OCI-LY3 (cell line): ENCODE results near the gene PET100.

Experiments
- H2AFZ ChIP-seq: fragments of 200-600, 300-600 bp; shearing (Covaris generic); 2 replicates; pipeline ENCODE4 v1.6.0; 2014; ENCODE audit warnings: antibody characterized with exemption, low read depth, low read length
- H3K27ac ChIP-seq: fragments of 200-600, 300-600 bp; sonication (generic); 2 replicates; pipeline ENCODE4 v1.5.1; 2014; ENCODE audit warnings: mild to moderate bottlenecking, low read length, moderate library complexity, mixed read lengths
- H3K27me3 ChIP-seq: fragments of 200-600, 300-600 bp; sonication (generic); 2 replicates; pipeline ENCODE4 v1.6.1; 2014; ENCODE audit warnings: low read depth, low read length, mixed read lengths
- H3K36me3 ChIP-seq: fragments of 200-600, 300-600 bp; sonication (generic); replicated peaks from 2 replicates; pipeline ENCODE3; 2014; ENCODE audit warnings: low read depth, low read length, mixed read lengths
- H3K4me1 ChIP-seq: fragments of 300-600, 200-600 bp; sonication (generic); 2 replicates; pipeline ENCODE4 v1.6.1; 2014; ENCODE audit warnings: low read length, mixed read lengths
- H3K4me2 ChIP-seq: fragments of 200-600, 300-600 bp; sonication (generic); 2 replicates; pipeline ENCODE4 v1.6.1; 2014; ENCODE audit warnings: low read length, mixed read lengths
- H3K4me3 ChIP-seq: fragments of 300-600, 200-600 bp; sonication (generic); 2 replicates; pipeline ENCODE4 v1.5.1; 2014; ENCODE audit warnings: antibody characterized with exemption, mild to moderate bottlenecking, low read length, moderate library complexity
- H3K79me2 ChIP-seq: fragments of 300-600, 200-600 bp; shearing (Covaris generic); 2 replicates; pipeline ENCODE4 v1.6.1; 2014; ENCODE audit warnings: mild to moderate bottlenecking, low read length, mixed read lengths
- H3K9ac ChIP-seq: fragments of 300-600, 200-600 bp; shearing (Covaris generic); 2 replicates; pipeline ENCODE4 v1.6.0; 2014; ENCODE audit warnings: mild to moderate bottlenecking, low read length, moderate library complexity
- H3K9me3 ChIP-seq: fragments of 200-600, 300-600 bp; shearing (Covaris generic); 2 replicates; pipeline ENCODE4 v1.6.1; 2014; ENCODE audit warnings: low read length, mixed read lengths; ENCODE audit not compliant: insufficient read depth
- H4K20me1 ChIP-seq: fragments of 200-600, 300-600 bp; sonication (generic); 2 replicates; pipeline ENCODE4 v1.6.1; 2016; ENCODE audit warnings: low read length, mixed read lengths; ENCODE audit not compliant: insufficient read depth
- CTCF ChIP-seq: fragments of 200-600, 300-600 bp; sonication (generic); IDR thresholded peaks from 2 replicates; pipeline ENCODE4 v1.5.1; 2014; ENCODE audit warnings: antibody characterized with exemption, low read length, low read depth
- EZH2phosphoT487 ChIP-seq: fragments of 200-600 bp; shearing (Covaris generic); IDR thresholded peaks from 2 replicates; pipeline ENCODE4 v1.6.1; 2018; ENCODE audit warnings: antibody characterized with exemption, mixed run types, low read depth

PET100 gene

GRCh38 chr19:7605490-7606222, 23.9 kb upstream of the PET100 start:
- Histone ChIP-seq H3K4me2 (no peak overlapping the region), H3K27me3 (no peaks in the 10 kb centered on the region), H3K79me2 (no peaks in the 10 kb centered on the region), H2AFZ (no peak overlapping the region), H3K9ac (no peak overlapping the region), H3K4me1 (no peaks in the 10 kb centered on the region), H3K36me3 (no peaks in the 10 kb centered on the region), H3K4me3 (no peak overlapping the region), H3K27ac (no peak overlapping the region), H4K20me1 (no peaks in the 10 kb centered on the region), H3K9me3 (no peaks in the 10 kb centered on the region)
- no peak for TF ChIP-seq EZH2phosphoT487

GRCh38 chr19:7606289-7606688, 23.3 kb upstream of the PET100 start:
- no peak overlapping the region for H3K4me3 ChIP-seq
- H3K27me3 ChIP-seq = no peaks in the 10 kb centered on the region
- H3K36me3 ChIP-seq = no peaks in the 10 kb centered on the region
- no peak overlapping the region for H3K4me2 ChIP-seq
- TF ChIP-seq CTCF (no peak), EZH2phosphoT487 (no peak)
- H3K9me3 ChIP-seq = no peaks in the 10 kb centered on the region
- H2AFZ ChIP-seq = no peak overlapping the region
- H4K20me1 ChIP-seq = no peaks in the 10 kb centered on the region
- no peaks in the 10 kb centered on the region for H3K79me2 ChIP-seq
- H3K4me1 ChIP-seq = no peaks in the 10 kb centered on the region
- no peak overlapping the region for H3K9ac ChIP-seq
- H3K27ac ChIP-seq = no peak overlapping the region

GRCh38 chr19:7607212-7607873, 22.2 kb upstream of the PET100 start:
- Histone ChIP-seq H3K36me3 (no peaks in the 10 kb centered on the region), H3K4me3 (no peak overlapping the region), H3K9ac (no peak overlapping the region), H3K27ac (no peak overlapping the region), H3K9me3 (no peaks in the 10 kb centered on the region), H3K4me2 (no peak overlapping the region), H3K27me3 (no peaks in the 10 kb centered on the region), H3K79me2 (no peaks in the 10 kb centered on the region), H2AFZ (no peak overlapping the region), H4K20me1 (no peaks in the 10 kb centered on the region), H3K4me1 (no peaks in the 10 kb centered on the region)
- TF ChIP-seq CTCF (no peak), EZH2phosphoT487 (no peak)

GRCh38 chr19:7607874-7608560, 21.6 kb upstream of the PET100 start:
- Histone ChIP-seq H3K4me1 (no peaks in the 10 kb centered on the region), H3K27ac (no peak overlapping the region), H2AFZ (no peak overlapping the region), H3K9me3 (no peaks in the 10 kb centered on the region), H3K36me3 (no peaks in the 10 kb centered on the region), H3K27me3 (no peaks in the 10 kb centered on the region), H3K9ac (no peak overlapping the region), H3K79me2 (no peaks in the 10 kb centered on the region), H4K20me1 (no peaks in the 10 kb centered on the region), H3K4me3 (no peak overlapping the region), H3K4me2 (no peak overlapping the region)
- TF ChIP-seq CTCF = no peak
- no peak for TF ChIP-seq EZH2phosphoT487
